HEK293 (cell line): ENCODE results near the gene C1orf52.

Source experiments
- GFI1B ChIP-seq: fragments of 450-650 bp; formaldehyde crosslinking; IDR thresholded peaks from 2 replicates; pipeline ENCODE4 v1.5.1; 2016; ENCODE audit warnings: missing biosample characterization, missing genetic modification characterization
- HOXA7 ChIP-seq: sonication (generic); formaldehyde crosslinking; IDR thresholded peaks from 2 replicates; pipeline ENCODE4 v1.8.1; 2022; ENCODE audit warnings: missing genetic modification reagents, borderline replicate concordance
- KLF17 ChIP-seq: fragments of 450-650 bp; formaldehyde crosslinking; IDR thresholded peaks from 2 replicates; pipeline ENCODE4 v1.5.1; 2016; ENCODE audit warnings: missing biosample characterization, missing genetic modification characterization
- PRDM10 ChIP-seq: fragments of 450-650 bp; formaldehyde crosslinking; IDR thresholded peaks from 2 replicates; pipeline ENCODE4 v1.5.1; 2016; ENCODE audit warnings: missing biosample characterization, missing genetic modification characterization
- REPIN1 ChIP-seq: fragments of 450-650 bp; formaldehyde crosslinking; IDR thresholded peaks from 2 replicates; pipeline ENCODE4 v1.5.1; 2017; ENCODE audit warnings: missing biosample characterization, missing genetic modification characterization, low read depth
- SCRT2 ChIP-seq: fragments of 450-650 bp; formaldehyde crosslinking; IDR thresholded peaks from 2 replicates; pipeline ENCODE4 v1.5.1; 2016; ENCODE audit warnings: missing biosample characterization, missing genetic modification characterization
- SP7 ChIP-seq: fragments of 450-650 bp; formaldehyde crosslinking; IDR thresholded peaks from 2 replicates; pipeline ENCODE4 v1.5.1; 2016; ENCODE audit warnings: missing biosample characterization, missing genetic modification characterization
- TCF7L2 ChIP-seq: IDR thresholded peaks from 2 replicates; pipeline ENCODE4 v1.6.1; 2011; ENCODE audit warnings: low read depth, mild to moderate bottlenecking, inconsistent platforms, low read length, moderate library complexity, borderline replicate concordance
- WT1 ChIP-seq: fragments of 450-650 bp; formaldehyde crosslinking; IDR thresholded peaks from 2 replicates; pipeline ENCODE4 v1.5.1; 2016; ENCODE audit warnings: missing biosample characterization, missing genetic modification characterization
- ZBTB20 ChIP-seq: fragments of 450-650 bp; formaldehyde crosslinking; IDR thresholded peaks from 2 replicates; pipeline ENCODE4 v1.5.1; 2016; ENCODE audit warnings: missing biosample characterization, missing genetic modification characterization
- ZBTB48 ChIP-seq: fragments of 450-650 bp; formaldehyde crosslinking; IDR thresholded peaks from 2 replicates; pipeline ENCODE4 v1.5.1; 2016; ENCODE audit warnings: missing biosample characterization, missing genetic modification characterization
- ZFP3 ChIP-seq: fragments of 450-650 bp; formaldehyde crosslinking; IDR thresholded peaks from 2 replicates; pipeline ENCODE4 v1.5.1; 2016; ENCODE audit warnings: low read depth, missing biosample characterization, missing genetic modification characterization
- ZFP41 ChIP-seq: fragments of 450-650 bp; formaldehyde crosslinking; IDR thresholded peaks from 2 replicates; pipeline ENCODE4 v1.5.1; 2016; ENCODE audit warnings: missing biosample characterization, missing genetic modification characterization, borderline replicate concordance
- ZIC2 ChIP-seq: fragments of 450-650 bp; formaldehyde crosslinking; IDR thresholded peaks from 2 replicates; pipeline ENCODE4 v1.5.1; 2016; ENCODE audit warnings: missing biosample characterization, missing genetic modification characterization
- ZNF10 ChIP-seq: fragments of 450-650 bp; formaldehyde crosslinking; IDR thresholded peaks from 2 replicates; pipeline ENCODE4 v1.5.1; 2017; ENCODE audit warnings: missing biosample characterization, missing genetic modification characterization
- ZNF155 ChIP-seq: fragments of 450-650 bp; formaldehyde crosslinking; IDR thresholded peaks from 2 replicates; pipeline ENCODE4 v1.5.1; 2016; ENCODE audit warnings: missing biosample characterization, missing genetic modification characterization
- ZNF19 ChIP-seq: fragments of 450-650 bp; formaldehyde crosslinking; IDR thresholded peaks from 2 replicates; pipeline ENCODE4; 2016; ENCODE audit warnings: missing biosample characterization, missing genetic modification characterization, low read depth
- ZNF266 ChIP-seq: fragments of 450-650 bp; formaldehyde crosslinking; IDR thresholded peaks from 2 replicates; pipeline ENCODE4 v1.5.1; 2016; ENCODE audit warnings: missing biosample characterization, missing genetic modification characterization, low read depth
- ZNF292 ChIP-seq: fragments of 450-650 bp; formaldehyde crosslinking; IDR thresholded peaks from 2 replicates; pipeline ENCODE4 v1.5.1; 2016; ENCODE audit warnings: low read depth, missing biosample characterization, missing genetic modification characterization, borderline replicate concordance
- ZNF341 ChIP-seq: fragments of 450-650 bp; formaldehyde crosslinking; IDR thresholded peaks from 2 replicates; pipeline ENCODE4; 2016; ENCODE audit warnings: low read depth, missing biosample characterization, missing genetic modification characterization
- ZNF350 ChIP-seq: fragments of 450-650 bp; formaldehyde crosslinking; IDR thresholded peaks from 2 replicates; pipeline ENCODE4 v1.5.0; 2017; ENCODE audit warnings: missing biosample characterization, mild to moderate bottlenecking, missing genetic modification characterization
- ZNF473 ChIP-seq: fragments of 450-650 bp; formaldehyde crosslinking; IDR thresholded peaks from 2 replicates; pipeline ENCODE4 v1.5.1; 2017; ENCODE audit warnings: missing biosample characterization, missing genetic modification characterization
- ZNF544 ChIP-seq: fragments of 450-650 bp; formaldehyde crosslinking; IDR thresholded peaks from 2 replicates; pipeline ENCODE4 v1.5.0; 2017; ENCODE audit warnings: missing biosample characterization, missing genetic modification characterization
- ZNF558 ChIP-seq: fragments of 450-650 bp; formaldehyde crosslinking; IDR thresholded peaks from 2 replicates; pipeline ENCODE4 v1.5.1; 2016; ENCODE audit warnings: missing biosample characterization, missing genetic modification characterization
- ZNF560 ChIP-seq: fragments of 450-650 bp; formaldehyde crosslinking; IDR thresholded peaks from 2 replicates; pipeline ENCODE4 v1.5.1; 2017; ENCODE audit warnings: missing biosample characterization, missing genetic modification characterization, borderline replicate concordance
- ZNF580 ChIP-seq: fragments of 450-650 bp; formaldehyde crosslinking; IDR thresholded peaks from 2 replicates; pipeline ENCODE4 v1.5.1; 2016; ENCODE audit warnings: missing biosample characterization, missing genetic modification characterization
- ZNF610 ChIP-seq: fragments of 450-650 bp; formaldehyde crosslinking; IDR thresholded peaks from 2 replicates; pipeline ENCODE4 v1.5.1; 2016; ENCODE audit warnings: missing biosample characterization, missing genetic modification characterization, borderline replicate concordance
- ZNF621 ChIP-seq: fragments of 450-650 bp; formaldehyde crosslinking; IDR thresholded peaks from 2 replicates; pipeline ENCODE4 v1.5.1; 2017; ENCODE audit warnings: missing biosample characterization, missing genetic modification characterization
- ZNF658 ChIP-seq: fragments of 450-650 bp; formaldehyde crosslinking; IDR thresholded peaks from 2 replicates; pipeline ENCODE4; 2016; ENCODE audit warnings: missing biosample characterization, missing genetic modification characterization
- ZNF660 ChIP-seq: fragments of 450-650 bp; IDR thresholded peaks from 2 replicates; pipeline ENCODE4 v1.5.1; 2018; ENCODE audit warnings: missing biosample characterization, mild to moderate bottlenecking, missing genetic modification characterization
- ZNF670 ChIP-seq: fragments of 450-650 bp; formaldehyde crosslinking; IDR thresholded peaks from 2 replicates; pipeline ENCODE4 v1.5.1; 2016; ENCODE audit warnings: missing biosample characterization, missing genetic modification characterization, low read depth
- ZNF677 ChIP-seq: fragments of 450-650 bp; IDR thresholded peaks from 2 replicates; pipeline ENCODE4 v1.5.0; 2018; ENCODE audit warnings: missing biosample characterization, mild to moderate bottlenecking, missing genetic modification characterization, moderate library complexity
- ZNF777 ChIP-seq: fragments of 450-650 bp; formaldehyde crosslinking; IDR thresholded peaks from 2 replicates; pipeline ENCODE4 v1.5.1; 2017; ENCODE audit warnings: missing biosample characterization, missing genetic modification characterization, borderline replicate concordance
- ZSCAN16 ChIP-seq: fragments of 450-650 bp; formaldehyde crosslinking; IDR thresholded peaks from 2 replicates; pipeline ENCODE4 v1.5.1; 2016; ENCODE audit warnings: missing biosample characterization, missing genetic modification characterization
- TF ChIP-seq, protein P1 (sequence below): fragments of 450-650 bp; formaldehyde crosslinking; IDR thresholded peaks from 2 replicates; pipeline ENCODE4 v1.5.1; 2017; ENCODE audit warnings: missing biosample characterization, missing genetic modification characterization

The C1orf52 gene

GRCh38 chr1:85276215-85276977, 16.9 kb upstream of the C1orf52 start, which contains the start of gene BCL10 (continued):
- no peak for TF ChIP-seq ZNF350
- no peak for TF ChIP-seq ZNF670
- TF ChIP-seq ZNF558 (tag by site-specific recombination) = no peak
- no peak; the same call in 1 of the 2 replicates for TF ChIP-seq ZNF580 (tag by site-specific recombination)
- peak; percentile 45; the same call in 1 of the 2 replicates for TF ChIP-seq WT1 (tag by site-specific recombination)
- peak; percentile 67 for TF ChIP-seq SP7
- TF ChIP-seq ZNF10 = 0 out of 2 replicates have a peak, but pooled peaks have one; percentile 6
- no peak for TF ChIP-seq ZNF658 (tag by site-specific recombination)
- TF ChIP-seq SCRT2 (tag by site-specific recombination) = no peak
- no peak; the same call in 1 of the 2 replicates for TF ChIP-seq ZBTB20 (tag by site-specific recombination)
- TF ChIP-seq ZIC2 = peak; percentile 35; the same call in 1 of the 2 replicates
- no peak for TF ChIP-seq ZNF621 (tag by site-specific recombination)
- TF ChIP-seq ZFP41 (tag by site-specific recombination) = no peak
- TF ChIP-seq REPIN1 (tag by site-specific recombination) = no peak
- TF ChIP-seq ZNF473 (tag by site-specific recombination) = no peak
- TF ChIP-seq ZNF19 (tag by site-specific recombination) = no peak
- TF ChIP-seq, protein P1, sequence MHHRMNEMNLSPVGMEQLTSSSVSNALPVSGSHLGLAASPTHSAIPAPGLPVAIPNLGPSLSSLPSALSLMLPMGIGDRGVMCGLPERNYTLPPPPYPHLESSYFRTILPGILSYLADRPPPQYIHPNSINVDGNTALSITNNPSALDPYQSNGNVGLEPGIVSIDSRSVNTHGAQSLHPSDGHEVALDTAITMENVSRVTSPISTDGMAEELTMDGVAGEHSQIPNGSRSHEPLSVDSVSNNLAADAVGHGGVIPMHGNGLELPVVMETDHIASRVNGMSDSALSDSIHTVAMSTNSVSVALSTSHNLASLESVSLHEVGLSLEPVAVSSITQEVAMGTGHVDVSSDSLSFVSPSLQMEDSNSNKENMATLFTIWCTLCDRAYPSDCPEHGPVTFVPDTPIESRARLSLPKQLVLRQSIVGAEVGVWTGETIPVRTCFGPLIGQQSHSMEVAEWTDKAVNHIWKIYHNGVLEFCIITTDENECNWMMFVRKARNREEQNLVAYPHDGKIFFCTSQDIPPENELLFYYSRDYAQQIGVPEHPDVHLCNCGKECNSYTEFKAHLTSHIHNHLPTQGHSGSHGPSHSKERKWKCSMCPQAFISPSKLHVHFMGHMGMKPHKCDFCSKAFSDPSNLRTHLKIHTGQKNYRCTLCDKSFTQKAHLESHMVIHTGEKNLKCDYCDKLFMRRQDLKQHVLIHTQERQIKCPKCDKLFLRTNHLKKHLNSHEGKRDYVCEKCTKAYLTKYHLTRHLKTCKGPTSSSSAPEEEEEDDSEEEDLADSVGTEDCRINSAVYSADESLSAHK = peak; percentile 53; the same call in 1 of the 2 replicates
- TF ChIP-seq ZNF610 (tag by site-specific recombination) = no peak
- no peak for TF ChIP-seq GFI1B (tag by site-specific recombination)
- TF ChIP-seq ZNF544 (tag by site-specific recombination) = no peak
- peak; percentile 69 for TF ChIP-seq ZNF341 (tag by site-specific recombination)
- no peak for TF ChIP-seq TCF7L2
- TF ChIP-seq ZNF266 = no peak
- no peak for TF ChIP-seq ZFP3 (tag by site-specific recombination)
- no peak for TF ChIP-seq HOXA7 (CRISPR knock-in tag)
- no peak for TF ChIP-seq ZSCAN16 (tag by site-specific recombination)
- no peak for TF ChIP-seq ZNF560 (tag by site-specific recombination)
- TF ChIP-seq ZNF292 (tag by site-specific recombination) = no peak
- TF ChIP-seq ZNF777 (tag by site-specific recombination) = peak; percentile 96
- TF ChIP-seq PRDM10 (tag by site-specific recombination) = no peak; the same call in 1 of the 2 replicates
- peak; percentile 59; the same call in 1 of the 2 replicates for TF ChIP-seq ZBTB48
- no peak for TF ChIP-seq ZNF677
- TF ChIP-seq KLF17 (tag by site-specific recombination) = peak; percentile 91
- no peak for TF ChIP-seq ZNF155
- peak; percentile 14; the same call in 1 of the 2 replicates for TF ChIP-seq ZNF660 (tag by site-specific recombination)
